Neutrophil (primary cell): ENCODE results near the gene SLC7A8.

ENCODE experiments used
- H3K27ac ChIP-seq: fragments of 200-600 bp; sonication (generic); 2 replicates; pipeline ENCODE4 v1.5.1; 2016; ENCODE audit warnings: mild to moderate bottlenecking, moderate library complexity
- H3K27me3 ChIP-seq: fragments of 200-600 bp; sonication (generic); 2 replicates; pipeline ENCODE4 v1.6.0; 2016; ENCODE audit warnings: mild to moderate bottlenecking
- H3K36me3 ChIP-seq: fragments of 200-600 bp; sonication (generic); 2 replicates; pipeline ENCODE4 v1.5.1; 2017
- H3K4me1 ChIP-seq, 2 experiments: fragments of 200-600 bp in 1 of 2; sonication (generic) in 1 of 2; 1 replicate in 1 of 2; 2 replicates in 1 of 2; pipeline versions ENCODE4 v1.5.1 to v1.6.1; 2013 to 2016; ENCODE audit warnings: low read depth in 1 of 2, low read length in 1 of 2, mild to moderate bottlenecking in 1 of 2, moderate library complexity in 1 of 2; ENCODE audit not compliant: control insufficient read depth in 1 of 2, insufficient read depth in 1 of 2
- H3K4me3 ChIP-seq, 2 experiments: fragments of 200-600 bp in 1 of 2; sonication (generic) in 1 of 2; 1 replicate in 1 of 2; 2 replicates in 1 of 2; pipeline ENCODE4 v1.5.1; 2013 to 2016; ENCODE audit warnings: low read depth in 1 of 2, low read length in 1 of 2, mild to moderate bottlenecking in 1 of 2, moderate library complexity in 1 of 2
- H3K9me3 ChIP-seq: fragments of 200-600 bp; sonication (generic); 2 replicates; pipeline ENCODE4 v1.5.1; 2016
- TF ChIP-seq, protein P1 (sequence below): fragments of 200-600 bp; sonication (generic); IDR thresholded peaks from 2 replicates; pipeline ENCODE4 v1.5.1; 2016; ENCODE audit warnings: antibody characterized with exemption

Gene SLC7A8

DNA sequence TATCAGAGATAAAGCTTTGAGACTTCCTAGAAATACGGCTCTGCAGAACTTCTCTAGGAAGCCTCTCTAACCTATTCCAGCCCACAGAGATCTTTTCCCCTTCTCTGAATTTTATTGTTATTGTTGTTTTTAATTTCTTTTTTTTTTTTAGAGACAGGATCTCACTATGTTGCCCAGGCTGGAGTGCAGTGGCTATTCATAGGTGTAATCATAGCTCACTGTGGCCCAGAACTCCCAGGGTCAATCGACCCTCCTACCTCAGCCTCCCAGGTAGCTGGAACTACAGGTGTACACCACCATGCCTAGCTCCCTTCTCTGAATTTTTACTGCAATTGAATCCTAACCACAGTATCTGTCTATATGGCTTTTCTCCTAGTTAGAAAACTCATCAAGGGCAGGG is 19.6 kb downstream of the SLC7A8 start:
- Histone ChIP-seq H3K4me1 (peaks cover 46 to 47% of the 10 kb centered on the region in 2 experiments), H3K27ac (no peak overlapping the region), H3K27me3 (no peaks in the 10 kb centered on the region), H3K36me3 (no peaks in the 10 kb centered on the region), H3K4me3 (no peak overlapping the region), H3K9me3 (no peaks in the 10 kb centered on the region)
- TF ChIP-seq, protein P1, sequence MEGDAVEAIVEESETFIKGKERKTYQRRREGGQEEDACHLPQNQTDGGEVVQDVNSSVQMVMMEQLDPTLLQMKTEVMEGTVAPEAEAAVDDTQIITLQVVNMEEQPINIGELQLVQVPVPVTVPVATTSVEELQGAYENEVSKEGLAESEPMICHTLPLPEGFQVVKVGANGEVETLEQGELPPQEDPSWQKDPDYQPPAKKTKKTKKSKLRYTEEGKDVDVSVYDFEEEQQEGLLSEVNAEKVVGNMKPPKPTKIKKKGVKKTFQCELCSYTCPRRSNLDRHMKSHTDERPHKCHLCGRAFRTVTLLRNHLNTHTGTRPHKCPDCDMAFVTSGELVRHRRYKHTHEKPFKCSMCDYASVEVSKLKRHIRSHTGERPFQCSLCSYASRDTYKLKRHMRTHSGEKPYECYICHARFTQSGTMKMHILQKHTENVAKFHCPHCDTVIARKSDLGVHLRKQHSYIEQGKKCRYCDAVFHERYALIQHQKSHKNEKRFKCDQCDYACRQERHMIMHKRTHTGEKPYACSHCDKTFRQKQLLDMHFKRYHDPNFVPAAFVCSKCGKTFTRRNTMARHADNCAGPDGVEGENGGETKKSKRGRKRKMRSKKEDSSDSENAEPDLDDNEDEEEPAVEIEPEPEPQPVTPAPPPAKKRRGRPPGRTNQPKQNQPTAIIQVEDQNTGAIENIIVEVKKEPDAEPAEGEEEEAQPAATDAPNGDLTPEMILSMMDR, result no peak

- H3K9me3 ChIP-seq, result no peaks in the 10 kb centered on the region
- H3K36me3 ChIP-seq, result no peaks in the 10 kb centered on the region
- H3K27ac ChIP-seq, result peak overlapping the region; percentile 90
- no peak overlapping the region for H3K4me3 ChIP-seq
- H3K4me1 ChIP-seq, result peaks cover 46 to 47% of the 10 kb centered on the region in 2 experiments
- TF ChIP-seq, protein P1, result no peak
- no peaks in the 10 kb centered on the region for H3K27me3 ChIP-seq
Measured at GRCh38 chr14:23162800-23163199, 20.7 kb downstream of the SLC7A8 start.

- Histone ChIP-seq H3K36me3 (no peaks in the 10 kb centered on the region), H3K27ac (peak overlapping the region; percentile 90), H3K4me3 (peak overlapping the region in 1 of 2 experiments; percentile 46)
Measured at GRCh38 chr14:23162005-23162404, 21.5 kb downstream of the SLC7A8 start.

GRCh38 chr14:23160924-23161522 is 22.4 kb downstream of the SLC7A8 start:
- Histone ChIP-seq H3K27me3 (no peaks in the 10 kb centered on the region), H3K4me1 (peaks cover 46 to 47% of the 10 kb centered on the region in 2 experiments), H3K36me3 (no peaks in the 10 kb centered on the region), H3K27ac (peak overlapping the region; percentile 90), H3K4me3 (peak overlapping the region; percentile 46 to 47), H3K9me3 (no peaks in the 10 kb centered on the region)
- TF ChIP-seq, protein P1, result no peak

More at GRCh38 chr14:23162005-23162404, 21.5 kb downstream of the SLC7A8 start:
- no peaks in the 10 kb centered on the region for H3K9me3 ChIP-seq
- H3K4me1 ChIP-seq, result peaks cover 46 to 47% of the 10 kb centered on the region in 2 experiments
- H3K27me3 ChIP-seq, result no peaks in the 10 kb centered on the region
- TF ChIP-seq, protein P1, result no peak

DNA sequence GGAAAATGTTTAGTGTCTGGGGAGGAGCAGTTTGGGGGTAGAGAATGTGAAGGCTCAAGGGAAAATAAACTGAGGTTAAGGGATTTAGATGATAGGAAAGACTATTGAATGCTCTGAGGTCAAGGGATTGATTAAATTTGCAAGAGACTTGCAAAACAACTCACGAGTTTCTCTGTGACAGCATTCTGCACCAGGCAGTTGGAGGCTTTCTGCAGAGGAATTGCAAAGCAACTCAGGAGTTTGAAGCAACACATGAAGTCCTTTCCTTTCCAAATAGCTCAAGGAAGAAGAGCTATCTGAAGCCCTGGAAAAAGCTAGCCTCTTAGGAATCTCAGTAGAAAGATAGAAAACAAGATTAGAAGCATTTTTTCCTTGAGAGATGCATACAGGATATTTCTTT is 23.9 kb downstream of the SLC7A8 start:
- Histone ChIP-seq H3K4me1 (peaks cover 55 to 56% of the 10 kb centered on the region in 2 experiments), H3K4me3 (no peak overlapping the region), H3K9me3 (no peaks in the 10 kb centered on the region), H3K36me3 (no peaks in the 10 kb centered on the region), H3K27ac (peak overlapping the region; percentile 90), H3K27me3 (no peaks in the 10 kb centered on the region)
- TF ChIP-seq, protein P1, result no peak
